Measurements from ENCODE around the gene PTPRE. TPM values are rescaled to one million over a fixed set of nuclear protein-coding genes. Genes with fewer than 3 reads are reported as not detected.

The PTPRE gene
- total and polyA plus RNA-seq, 8 donors: 6.8 to 88.7 (median 9.3) TPM

DNA sequence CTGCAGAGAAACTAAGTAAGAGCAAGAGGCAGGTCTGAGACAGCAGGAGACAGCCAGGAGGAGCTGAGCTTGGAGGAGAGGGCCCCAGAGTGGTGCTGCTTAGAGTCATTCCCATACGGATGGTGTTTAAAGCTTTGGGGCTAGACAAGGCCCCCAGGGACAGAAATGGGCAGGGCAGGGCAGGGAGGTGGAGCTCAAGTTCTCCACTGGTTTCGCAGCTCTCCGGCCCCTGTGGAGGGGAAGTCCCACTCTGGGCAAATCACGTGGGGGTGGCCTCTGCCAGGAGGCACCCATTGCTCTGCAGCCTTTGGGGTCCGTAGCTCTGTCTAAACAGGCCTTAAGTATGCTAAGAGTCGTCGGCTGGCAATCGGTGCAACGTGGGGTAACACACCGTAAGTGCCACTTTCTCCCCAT, 1.0 kb upstream of the PTPRE start:
- DNase-seq (no peak), ATAC-seq (no peak)
- peaks cover 10 to 39% of the 10 kb centered on the region in 2 donors for H3K4me1 ChIP-seq
- H3K9me3 ChIP-seq: no peaks in the 10 kb centered on the region
- no peak overlapping the region for H3K4me3 ChIP-seq
- TF ChIP-seq, protein P1, sequence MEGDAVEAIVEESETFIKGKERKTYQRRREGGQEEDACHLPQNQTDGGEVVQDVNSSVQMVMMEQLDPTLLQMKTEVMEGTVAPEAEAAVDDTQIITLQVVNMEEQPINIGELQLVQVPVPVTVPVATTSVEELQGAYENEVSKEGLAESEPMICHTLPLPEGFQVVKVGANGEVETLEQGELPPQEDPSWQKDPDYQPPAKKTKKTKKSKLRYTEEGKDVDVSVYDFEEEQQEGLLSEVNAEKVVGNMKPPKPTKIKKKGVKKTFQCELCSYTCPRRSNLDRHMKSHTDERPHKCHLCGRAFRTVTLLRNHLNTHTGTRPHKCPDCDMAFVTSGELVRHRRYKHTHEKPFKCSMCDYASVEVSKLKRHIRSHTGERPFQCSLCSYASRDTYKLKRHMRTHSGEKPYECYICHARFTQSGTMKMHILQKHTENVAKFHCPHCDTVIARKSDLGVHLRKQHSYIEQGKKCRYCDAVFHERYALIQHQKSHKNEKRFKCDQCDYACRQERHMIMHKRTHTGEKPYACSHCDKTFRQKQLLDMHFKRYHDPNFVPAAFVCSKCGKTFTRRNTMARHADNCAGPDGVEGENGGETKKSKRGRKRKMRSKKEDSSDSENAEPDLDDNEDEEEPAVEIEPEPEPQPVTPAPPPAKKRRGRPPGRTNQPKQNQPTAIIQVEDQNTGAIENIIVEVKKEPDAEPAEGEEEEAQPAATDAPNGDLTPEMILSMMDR (IDR thresholded peaks at IDR 0.05): no peak
- intact Hi-C loops (cut with DNase I): loop anchor here (2.0 to 10.0 kb wide), 3 partner anchors 105 to 163 kb away; no protein-coding TSS in a partner anchor
- no peaks in the 10 kb centered on the region for H3K36me3 ChIP-seq
- peaks cover 0 to 9% of the 10 kb centered on the region in 2 donors for H3K27me3 ChIP-seq
- H3K27ac ChIP-seq: no peak overlapping the region

DNA sequence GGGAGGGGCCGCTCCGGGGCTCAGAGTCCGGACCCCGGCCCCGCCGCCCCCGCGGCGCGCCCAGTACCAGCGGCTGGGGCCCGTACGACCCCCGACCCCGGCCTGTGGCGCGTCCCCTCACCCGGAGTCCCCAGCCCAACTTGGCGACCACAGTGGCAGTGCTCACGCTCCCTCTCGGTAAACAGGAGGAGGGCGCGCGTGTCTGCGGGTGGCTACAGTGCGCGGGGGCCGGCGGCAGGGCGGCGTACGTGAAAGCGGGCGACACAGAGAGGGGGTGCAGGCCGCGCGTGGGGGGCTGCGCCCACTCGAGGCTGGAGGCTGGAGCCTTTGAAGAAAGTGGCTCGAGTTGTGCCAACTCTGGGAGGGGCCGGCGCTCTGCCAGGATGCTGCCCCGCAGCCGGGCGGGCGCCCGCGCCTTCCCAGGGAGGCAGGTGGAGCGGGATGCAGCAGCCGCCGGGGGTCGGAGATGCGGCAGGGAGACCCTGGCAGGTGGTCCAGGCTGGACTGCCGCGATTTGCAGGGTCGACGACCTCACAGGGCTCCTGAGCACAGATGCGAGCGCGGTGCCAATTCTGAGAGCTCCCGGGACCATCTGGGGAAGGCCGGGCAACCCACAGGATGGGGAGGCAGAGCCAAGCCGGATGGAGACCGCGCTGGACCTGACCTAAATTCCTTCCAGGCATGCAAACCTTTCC, 655 bp downstream of the PTPRE start:
- DNase-seq: peak in 1 of 4 donors; percentile 85
- intact Hi-C loops (cut with DNase I): loop anchor here (2.0 to 10.0 kb wide), 3 partner anchors 103 to 161 kb away; no protein-coding TSS in a partner anchor
- Histone ChIP-seq H3K36me3 (no peaks in the 10 kb centered on the region), H3K27ac (peak overlapping the region; percentile 89 to 91), H3K27me3 (peaks cover 0 to 9% of the 10 kb centered on the region in 2 donors), H3K9me3 (no peaks in the 10 kb centered on the region), H3K4me1 (peaks cover 10 to 50% of the 10 kb centered on the region in 2 donors), H3K4me3 (peak overlapping the region; percentile 64 to 77)
- peak; percentile 35 for ATAC-seq
- TF ChIP-seq, protein P1 (IDR thresholded peaks at IDR 0.05): no peak

- Histone ChIP-seq H3K27me3 (peaks cover 0 to 9% of the 10 kb centered on the region in 2 donors), H3K27ac (peak overlapping the region; percentile 89 to 91), H3K9me3 (no peaks in the 10 kb centered on the region), H3K4me1 (peaks cover 10 to 50% of the 10 kb centered on the region in 2 donors), H3K36me3 (no peaks in the 10 kb centered on the region), H3K4me3 (peak overlapping the region; percentile 64 to 77)
- TF ChIP-seq, protein P1 (IDR thresholded peaks at IDR 0.05): no peak
- intact Hi-C loops (cut with DNase I): loop anchor here in 1 of 2 donors (10.0 kb wide), 1 partner anchor 106 kb away; no protein-coding TSS in a partner anchor
- DNase-seq: no peak
- ATAC-seq: peak; percentile 44
These were observed 1.4 kb downstream of the PTPRE start for GRCh38 chr10:127908106-127908958.

GRCh38 chr10:127908959-127909267, 2.0 kb downstream of the PTPRE start:
- Histone ChIP-seq H3K9me3 (no peaks in the 10 kb centered on the region), H3K36me3 (no peaks in the 10 kb centered on the region), H3K4me3 (no peak overlapping the region), H3K27ac (peak overlapping the region in 1 of 2 donors; percentile 89), H3K4me1 (peaks cover 10 to 50% of the 10 kb centered on the region in 2 donors), H3K27me3 (peaks cover 0 to 9% of the 10 kb centered on the region in 2 donors)
- TF ChIP-seq, protein P1 (IDR thresholded peaks at IDR 0.05): no peak
- ATAC-seq: no peak
- intact Hi-C loops (cut with DNase I): loop anchor here in 1 of 2 donors (10.0 kb wide), 1 partner anchor 106 kb away; no protein-coding TSS in a partner anchor
- DNase-seq: no peak
